ENCODE measurements around the gene NXT1. TPM values are rescaled to one million over a fixed set of nuclear protein-coding genes. Genes with fewer than 3 reads are reported as not detected.
A peak's percentile ranks its signal among the peaks of the same experiment; 100 is the strongest.

The NXT1 gene
- polyA plus RNA-seq, 4 donors: 4.9 to 22.2 (median 13.7) TPM

- no peaks in the 10 kb centered on the region for H3K27me3 ChIP-seq (ENCODE audit: control insufficient read depth in 3 of 3, insufficient read depth in 3 of 3, low read length in 3 of 3)
- peaks cover 0 to 11% of the 10 kb centered on the region in 2 donors for H3K9me3 ChIP-seq (ENCODE audit: control insufficient read depth in 2 of 2, insufficient read depth in 1 of 2, low read depth in 1 of 2, low read length in 1 of 2)
- DNase-seq (no peak), FAIRE-seq (no peak)
- H3K4me3 ChIP-seq (ENCODE audit: low read depth in 1 of 3, low read length in 3 of 3): no peak overlapping the region
- H3K4me1 ChIP-seq (ENCODE audit: control insufficient read depth in 3 of 3, insufficient read depth in 2 of 3, low read depth in 1 of 3, low read length in 2 of 3): no peaks in the 10 kb centered on the region
- no peaks in the 10 kb centered on the region for H3K36me3 ChIP-seq (ENCODE audit: control insufficient read depth in 3 of 3, insufficient read depth in 2 of 3, low read depth in 1 of 3, low read length in 3 of 3)
- 85 to 94% (median 88%) methylated on average over 5 of the region's 5 CpGs for WGBS, 3 donors
- H3K27ac ChIP-seq (ENCODE audit: low read depth in 1 of 3, low read length in 2 of 3): no peak overlapping the region
Measured at GRCh38 chr20:23317081-23317480, 33.5 kb upstream of the NXT1 start.

- H3K9me3 ChIP-seq (ENCODE audit: control insufficient read depth in 2 of 2, insufficient read depth in 1 of 2, low read depth in 1 of 2, low read length in 1 of 2): peaks cover 0 to 11% of the 10 kb centered on the region in 2 donors
- no peaks in the 10 kb centered on the region for H3K4me1 ChIP-seq (ENCODE audit: control insufficient read depth in 3 of 3, insufficient read depth in 2 of 3, low read depth in 1 of 3, low read length in 2 of 3)
- 77 to 85% (median 80%) methylated on average over 5 of the region's 5 CpGs for WGBS, 3 donors
- H3K36me3 ChIP-seq (ENCODE audit: control insufficient read depth in 3 of 3, insufficient read depth in 2 of 3, low read depth in 1 of 3, low read length in 3 of 3): no peaks in the 10 kb centered on the region
- no peaks in the 10 kb centered on the region for H3K27me3 ChIP-seq (ENCODE audit: control insufficient read depth in 3 of 3, insufficient read depth in 3 of 3, low read length in 3 of 3)
- no peak for FAIRE-seq
- H3K4me3 ChIP-seq (ENCODE audit: low read depth in 1 of 3, low read length in 3 of 3): no peak overlapping the region
- no peak for DNase-seq
- no peak overlapping the region for H3K27ac ChIP-seq (ENCODE audit: low read depth in 1 of 3, low read length in 2 of 3)
Measured at GRCh38 chr20:23318347-23318746, 32.2 kb upstream of the NXT1 start.

GRCh38 chr20:23320317-23320716 is 30.3 kb upstream of the NXT1 start:
- peak overlapping the region in 1 of 3 donors; percentile 41 for H3K27ac ChIP-seq (ENCODE audit: low read depth in 1 of 3, low read length in 2 of 3)
- no peak for FAIRE-seq
- 65 to 73% (median 71%) methylated on average over 8 of the region's 8 CpGs for WGBS, 3 donors

GRCh38 chr20:23325107-23325506 is 25.5 kb upstream of the NXT1 start:
- no peaks in the 10 kb centered on the region for H3K4me1 ChIP-seq (ENCODE audit: control insufficient read depth in 3 of 3, insufficient read depth in 2 of 3, low read depth in 1 of 3, low read length in 2 of 3)
- FAIRE-seq (no peak), DNase-seq (no peak)
- no peaks in the 10 kb centered on the region for H3K36me3 ChIP-seq (ENCODE audit: control insufficient read depth in 3 of 3, insufficient read depth in 2 of 3, low read depth in 1 of 3, low read length in 3 of 3)
- 49 to 74% (median 67%) methylated on average over 3 of the region's 3 CpGs for WGBS, 3 donors
- no peaks in the 10 kb centered on the region for H3K27me3 ChIP-seq (ENCODE audit: control insufficient read depth in 3 of 3, insufficient read depth in 3 of 3, low read length in 3 of 3)
- no peak overlapping the region for H3K4me3 ChIP-seq (ENCODE audit: low read depth in 1 of 3, low read length in 3 of 3)
- peaks cover 0 to 11% of the 10 kb centered on the region in 2 donors for H3K9me3 ChIP-seq (ENCODE audit: control insufficient read depth in 2 of 2, insufficient read depth in 1 of 2, low read depth in 1 of 2, low read length in 1 of 2)
- H3K27ac ChIP-seq (ENCODE audit: low read depth in 1 of 3, low read length in 2 of 3): no peak overlapping the region

More at GRCh38 chr20:23320317-23320716, 30.3 kb upstream of the NXT1 start:
- Histone ChIP-seq H3K4me3 (ENCODE audit: low read depth in 1 of 3, low read length in 3 of 3) (no peak overlapping the region), H3K4me1 (ENCODE audit: control insufficient read depth in 3 of 3, insufficient read depth in 2 of 3, low read depth in 1 of 3, low read length in 2 of 3) (no peaks in the 10 kb centered on the region), H3K27me3 (ENCODE audit: control insufficient read depth in 3 of 3, insufficient read depth in 3 of 3, low read length in 3 of 3) (no peaks in the 10 kb centered on the region), H3K9me3 (ENCODE audit: control insufficient read depth in 2 of 2, insufficient read depth in 1 of 2, low read depth in 1 of 2, low read length in 1 of 2) (peaks cover 0 to 11% of the 10 kb centered on the region in 2 donors), H3K36me3 (ENCODE audit: control insufficient read depth in 3 of 3, insufficient read depth in 2 of 3, low read depth in 1 of 3, low read length in 3 of 3) (no peaks in the 10 kb centered on the region)
- DNase-seq: peak in 1 of 2 donors; percentile 13

- H3K36me3 ChIP-seq (ENCODE audit: control insufficient read depth in 3 of 3, insufficient read depth in 2 of 3, low read depth in 1 of 3, low read length in 3 of 3): no peaks in the 10 kb centered on the region
- H3K9me3 ChIP-seq (ENCODE audit: control insufficient read depth in 2 of 2, insufficient read depth in 1 of 2, low read depth in 1 of 2, low read length in 1 of 2): no peaks in the 10 kb centered on the region
- H3K4me3 ChIP-seq (ENCODE audit: low read depth in 1 of 3, low read length in 3 of 3): no peak overlapping the region
- WGBS, 3 donors: 87 to 92% (median 88%) methylated on average over 8 of the region's 8 CpGs
- no peaks in the 10 kb centered on the region for H3K4me1 ChIP-seq (ENCODE audit: control insufficient read depth in 3 of 3, insufficient read depth in 2 of 3, low read depth in 1 of 3, low read length in 2 of 3)
- no peak overlapping the region for H3K27ac ChIP-seq (ENCODE audit: low read depth in 1 of 3, low read length in 2 of 3)
- FAIRE-seq (no peak), DNase-seq (no peak)
- H3K27me3 ChIP-seq (ENCODE audit: control insufficient read depth in 3 of 3, insufficient read depth in 3 of 3, low read length in 3 of 3): no peaks in the 10 kb centered on the region
Measured at GRCh38 chr20:23326774-23327173, 23.8 kb upstream of the NXT1 start.

- Histone ChIP-seq H3K36me3 (ENCODE audit: control insufficient read depth in 3 of 3, insufficient read depth in 2 of 3, low read depth in 1 of 3, low read length in 3 of 3) (no peaks in the 10 kb centered on the region), H3K4me3 (ENCODE audit: low read depth in 1 of 3, low read length in 3 of 3) (no peak overlapping the region), H3K27ac (ENCODE audit: low read depth in 1 of 3, low read length in 2 of 3) (no peak overlapping the region), H3K27me3 (ENCODE audit: control insufficient read depth in 3 of 3, insufficient read depth in 3 of 3, low read length in 3 of 3) (no peaks in the 10 kb centered on the region), H3K4me1 (ENCODE audit: control insufficient read depth in 3 of 3, insufficient read depth in 2 of 3, low read depth in 1 of 3, low read length in 2 of 3) (no peaks in the 10 kb centered on the region), H3K9me3 (ENCODE audit: control insufficient read depth in 2 of 2, insufficient read depth in 1 of 2, low read depth in 1 of 2, low read length in 1 of 2) (no peaks in the 10 kb centered on the region)
- 90 to 93% (median 90%) methylated on average over 15 of the region's 15 CpGs for WGBS, 3 donors
- FAIRE-seq (no peak), DNase-seq (no peak)
Measured at GRCh38 chr20:23327617-23328333, 22.8 kb upstream of the NXT1 start.

- H3K36me3 ChIP-seq (ENCODE audit: control insufficient read depth in 3 of 3, insufficient read depth in 2 of 3, low read depth in 1 of 3, low read length in 3 of 3): no peaks in the 10 kb centered on the region
- no peak overlapping the region for H3K27ac ChIP-seq (ENCODE audit: low read depth in 1 of 3, low read length in 2 of 3)
- no peak overlapping the region for H3K4me3 ChIP-seq (ENCODE audit: low read depth in 1 of 3, low read length in 3 of 3)
- no peaks in the 10 kb centered on the region for H3K9me3 ChIP-seq (ENCODE audit: control insufficient read depth in 2 of 2, insufficient read depth in 1 of 2, low read depth in 1 of 2, low read length in 1 of 2)
- FAIRE-seq: no peak
- 69 to 77% (median 76%) methylated on average over 8 of the region's 8 CpGs for WGBS, 3 donors
- H3K4me1 ChIP-seq (ENCODE audit: control insufficient read depth in 3 of 3, insufficient read depth in 2 of 3, low read depth in 1 of 3, low read length in 2 of 3): no peaks in the 10 kb centered on the region
- no peak for DNase-seq
- no peaks in the 10 kb centered on the region for H3K27me3 ChIP-seq (ENCODE audit: control insufficient read depth in 3 of 3, insufficient read depth in 3 of 3, low read length in 3 of 3)
Measured at GRCh38 chr20:23331450-23332350, 18.9 kb upstream of the NXT1 start.

- WGBS, 3 donors: 39 to 70% (median 42%) methylated on average over 2 of the region's 2 CpGs
- no peak for FAIRE-seq
Measured at GRCh38 chr20:23332467-23332866, 18.1 kb upstream of the NXT1 start.

More at GRCh38 chr20:23332467-23332866, 18.1 kb upstream of the NXT1 start:
- Histone ChIP-seq H3K4me3 (ENCODE audit: low read depth in 1 of 3, low read length in 3 of 3) (no peak overlapping the region), H3K4me1 (ENCODE audit: control insufficient read depth in 3 of 3, insufficient read depth in 2 of 3, low read depth in 1 of 3, low read length in 2 of 3) (no peaks in the 10 kb centered on the region), H3K9me3 (ENCODE audit: control insufficient read depth in 2 of 2, insufficient read depth in 1 of 2, low read depth in 1 of 2, low read length in 1 of 2) (no peaks in the 10 kb centered on the region), H3K27ac (ENCODE audit: low read depth in 1 of 3, low read length in 2 of 3) (no peak overlapping the region), H3K27me3 (ENCODE audit: control insufficient read depth in 3 of 3, insufficient read depth in 3 of 3, low read length in 3 of 3) (no peaks in the 10 kb centered on the region), H3K36me3 (ENCODE audit: control insufficient read depth in 3 of 3, insufficient read depth in 2 of 3, low read depth in 1 of 3, low read length in 3 of 3) (no peaks in the 10 kb centered on the region)
- no peak for DNase-seq
